NCI-H1694 (cell line): ENCODE data around the gene CCDC102B.

ENCODE experiments used
- DNase-seq: peaks from one replicate; lab custom pipeline; 2025; lab: John Stamatoyannopoulos, UW

CCDC102B gene

GRCh38 chr18:69085951-69086350 is 288.1 kb downstream of the CCDC102B start:
- DNase-seq: no peak

- no peak for DNase-seq
Observed at GRCh38 chr18:69088973-69089372, 291.1 kb downstream of the CCDC102B start.

DNA sequence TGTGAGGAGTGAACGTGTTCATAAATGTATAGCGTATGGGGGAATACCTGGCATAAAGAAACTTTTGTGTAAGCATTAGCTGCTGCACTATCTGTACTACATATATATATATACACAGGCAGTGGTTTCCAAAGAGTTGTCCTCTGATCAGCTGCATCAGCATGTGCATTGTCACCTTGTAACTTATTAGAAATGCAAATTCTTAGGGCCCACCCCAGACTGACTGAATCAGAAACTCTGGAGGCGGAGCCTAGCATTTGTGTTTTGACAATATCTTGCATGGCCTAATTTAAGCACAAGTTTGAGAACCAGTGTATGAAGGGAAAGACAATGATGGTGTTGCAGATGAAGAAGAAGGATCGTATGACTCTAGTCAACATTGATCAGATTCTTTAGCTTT is 299.5 kb downstream of the CCDC102B start:
- DNase-seq: no peak

DNA sequence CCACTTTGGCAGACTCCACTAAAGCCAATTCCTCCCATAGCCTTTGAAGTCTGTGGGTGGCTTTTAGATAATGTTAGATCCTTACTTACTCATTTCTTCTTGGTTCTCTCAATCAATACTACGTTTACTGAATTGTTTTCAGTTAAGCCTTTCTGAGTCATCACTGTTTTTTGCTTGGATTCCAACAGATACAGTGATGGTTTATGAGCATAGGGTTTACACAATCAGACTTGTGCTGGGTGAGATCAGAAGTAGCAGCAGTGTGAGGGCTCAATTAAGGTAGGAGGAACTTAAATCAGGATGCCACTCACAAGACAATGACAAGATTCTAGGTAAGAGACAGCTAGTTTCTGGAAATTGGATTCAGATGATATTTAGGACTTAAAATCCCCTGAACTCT is 305.1 kb downstream of the CCDC102B start:
- DNase-seq: no peak
